Effector memory CD4-positive, alpha-beta T cell (primary cell): Measurements from ENCODE around the gene ATG101.

Experiments
- DNase-seq, 3 donors: peaks; one replicate each; pipeline ENCODE4 v3.0.0-alpha.2; 2020
- H3K27ac ChIP-seq: 2 replicates; pipeline ENCODE4 v1.7.0; 2013; ENCODE audit warnings: mild to moderate bottlenecking, low read length, moderate library complexity; ENCODE audit not compliant: insufficient read depth, poor library complexity, severe bottlenecking
- H3K27me3 ChIP-seq: replicated peaks from 2 replicates; pipeline ENCODE4 v1.7.0; 2013; ENCODE audit warnings: mild to moderate bottlenecking, low read length; ENCODE audit not compliant: insufficient read depth, control insufficient read depth, poor library complexity, severe bottlenecking
- H3K36me3 ChIP-seq: 2 replicates; pipeline ENCODE4 v1.7.0; 2013; ENCODE audit warnings: mild to moderate bottlenecking, low read length, moderate library complexity; ENCODE audit not compliant: control insufficient read depth, insufficient read depth
- H3K4me1 ChIP-seq: 2 replicates; pipeline ENCODE4 v1.7.0; 2013; ENCODE audit warnings: low read length, mild to moderate bottlenecking; ENCODE audit not compliant: control insufficient read depth, insufficient read depth, poor library complexity, severe bottlenecking
- H3K4me3 ChIP-seq: 2 replicates; pipeline ENCODE4 v1.7.0; 2013; ENCODE audit warnings: low read length, low read depth, mild to moderate bottlenecking; ENCODE audit not compliant: insufficient read depth, poor library complexity, severe bottlenecking
- H3K9me3 ChIP-seq: 2 replicates; pipeline ENCODE4 v1.7.0; 2013; ENCODE audit warnings: mild to moderate bottlenecking, low read length, moderate library complexity; ENCODE audit not compliant: control insufficient read depth

Gene ATG101

GRCh38 chr12:52032446-52032803 is 37.4 kb upstream of the ATG101 start:
- Histone ChIP-seq H3K9me3 (no peaks in the 10 kb centered on the region), H3K4me1 (peaks cover 21% of the 10 kb centered on the region), H3K27me3 (no peaks in the 10 kb centered on the region), H3K4me3 (peak overlapping the region; percentile 41), H3K27ac (peak overlapping the region; percentile 73), H3K36me3 (no peaks in the 10 kb centered on the region)
- DNase-seq = no peak

DNA sequence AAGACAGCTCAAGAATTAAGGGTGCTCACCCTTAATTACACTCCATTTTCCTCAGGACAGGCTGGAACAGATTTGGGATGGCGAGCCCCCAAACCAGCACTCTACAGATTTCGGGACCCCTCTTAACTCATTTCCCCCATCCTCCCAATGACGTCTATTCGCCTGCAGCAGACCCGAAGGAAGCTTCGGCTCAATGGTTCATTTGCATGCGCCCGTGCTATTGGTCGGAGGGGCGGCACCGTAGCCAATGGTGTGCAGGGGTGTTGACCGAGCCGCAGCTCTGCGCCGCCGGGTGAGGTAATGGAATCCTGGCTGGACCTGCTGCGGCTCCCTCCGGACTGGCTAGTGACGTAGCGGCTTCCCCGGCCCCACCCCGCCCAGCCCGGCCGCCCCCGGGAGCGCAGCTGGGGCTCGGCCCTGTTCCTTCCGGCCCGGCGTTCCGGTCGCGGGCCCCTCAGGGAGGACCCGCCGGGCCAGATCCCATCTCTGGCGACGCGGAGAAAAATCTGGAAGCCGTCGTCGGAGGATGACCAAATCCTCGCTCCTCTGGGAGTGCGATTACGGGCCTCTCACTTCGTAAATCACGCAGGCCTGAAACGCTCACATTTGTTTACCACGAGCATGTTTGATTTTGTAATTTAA is 36.9 kb upstream of the ATG101 start:
- peak; percentile 87 to 92 (median 88) for DNase-seq
- Histone ChIP-seq H3K4me1 (peaks cover 24% of the 10 kb centered on the region), H3K36me3 (no peaks in the 10 kb centered on the region), H3K27me3 (no peaks in the 10 kb centered on the region), H3K27ac (peak overlapping the region; percentile 73), H3K4me3 (peak overlapping the region; percentile 41), H3K9me3 (no peaks in the 10 kb centered on the region)

GRCh38 chr12:52033446-52034140 is 36.2 kb upstream of the ATG101 start:
- no peaks in the 10 kb centered on the region for H3K27me3 ChIP-seq
- no peaks in the 10 kb centered on the region for H3K9me3 ChIP-seq
- H3K4me3 ChIP-seq = peak overlapping the region; percentile 41
- H3K4me1 ChIP-seq = peaks cover 24% of the 10 kb centered on the region
- H3K36me3 ChIP-seq = no peaks in the 10 kb centered on the region
- peak overlapping the region; percentile 73 for H3K27ac ChIP-seq
- DNase-seq = no peak

GRCh38 chr12:52035190-52035589 is 34.6 kb upstream of the ATG101 start:
- H3K4me1 ChIP-seq = peaks cover 24% of the 10 kb centered on the region
- no peaks in the 10 kb centered on the region for H3K27me3 ChIP-seq
- H3K36me3 ChIP-seq = no peaks in the 10 kb centered on the region

DNA sequence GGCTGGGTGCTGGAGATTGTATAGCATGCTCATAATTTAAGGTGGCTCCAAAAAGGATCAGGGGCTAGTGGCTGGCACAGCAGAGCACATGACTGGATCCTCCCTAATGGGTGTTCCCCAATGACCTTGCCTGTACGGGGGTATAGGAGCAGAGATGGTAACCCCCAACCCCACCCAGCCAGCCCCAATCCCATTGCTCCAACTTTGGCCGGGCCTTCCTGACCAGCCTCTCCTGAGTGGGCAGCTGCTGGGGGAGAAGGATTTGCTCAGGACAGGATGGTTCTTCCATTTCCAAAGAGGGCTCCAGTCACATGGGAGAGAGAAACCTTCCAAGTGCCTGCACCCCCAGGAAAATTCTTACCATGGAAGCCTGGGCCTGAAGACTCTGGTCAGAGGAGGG is 33.9 kb upstream of the ATG101 start:
- Histone ChIP-seq H3K27ac (no peak overlapping the region), H3K27me3 (no peaks in the 10 kb centered on the region), H3K9me3 (no peaks in the 10 kb centered on the region), H3K4me3 (no peak overlapping the region), H3K4me1 (peaks cover 24% of the 10 kb centered on the region), H3K36me3 (no peaks in the 10 kb centered on the region)
- DNase-seq = no peak

More at GRCh38 chr12:52035190-52035589, 34.6 kb upstream of the ATG101 start:
- no peak for DNase-seq
- H3K27ac ChIP-seq = no peak overlapping the region
- no peak overlapping the region for H3K4me3 ChIP-seq
- H3K9me3 ChIP-seq = no peaks in the 10 kb centered on the region

DNA sequence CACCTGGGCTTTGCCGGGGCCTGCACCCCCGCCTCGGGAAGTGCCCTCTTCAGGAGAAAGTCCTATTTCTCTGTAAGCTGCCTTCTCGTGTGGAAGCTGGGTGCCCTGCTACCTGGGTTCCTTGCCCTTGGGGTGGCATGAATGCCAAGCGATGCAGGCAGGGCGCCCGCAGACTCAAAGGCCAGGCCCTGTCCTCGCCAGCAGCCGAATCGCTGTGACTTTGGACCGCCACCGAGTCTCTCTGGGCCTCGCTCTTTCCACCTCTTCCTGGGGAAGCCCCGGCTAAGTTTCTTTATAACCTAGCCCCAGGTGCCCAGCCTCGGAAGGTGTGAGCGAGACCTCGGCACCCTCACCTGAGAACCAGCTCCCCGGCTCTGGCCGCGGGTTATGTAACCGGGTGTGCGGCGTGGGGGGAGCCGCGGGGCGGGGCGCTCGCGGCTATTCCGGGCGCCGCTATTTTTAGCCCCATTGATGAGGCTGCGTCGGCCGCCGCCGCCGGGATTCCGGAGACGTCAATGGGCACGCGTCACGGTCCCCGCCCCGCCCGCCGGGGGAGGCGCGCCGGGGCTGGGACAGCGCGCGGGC is 33.1 kb upstream of the ATG101 start:
- Histone ChIP-seq H3K4me3 (peak overlapping the region; percentile 22), H3K9me3 (no peaks in the 10 kb centered on the region), H3K4me1 (peaks cover 24% of the 10 kb centered on the region), H3K27ac (peak overlapping the region; percentile 54), H3K27me3 (no peaks in the 10 kb centered on the region), H3K36me3 (no peaks in the 10 kb centered on the region)
- peak; percentile 86 to 88 (median 86) for DNase-seq

DNA sequence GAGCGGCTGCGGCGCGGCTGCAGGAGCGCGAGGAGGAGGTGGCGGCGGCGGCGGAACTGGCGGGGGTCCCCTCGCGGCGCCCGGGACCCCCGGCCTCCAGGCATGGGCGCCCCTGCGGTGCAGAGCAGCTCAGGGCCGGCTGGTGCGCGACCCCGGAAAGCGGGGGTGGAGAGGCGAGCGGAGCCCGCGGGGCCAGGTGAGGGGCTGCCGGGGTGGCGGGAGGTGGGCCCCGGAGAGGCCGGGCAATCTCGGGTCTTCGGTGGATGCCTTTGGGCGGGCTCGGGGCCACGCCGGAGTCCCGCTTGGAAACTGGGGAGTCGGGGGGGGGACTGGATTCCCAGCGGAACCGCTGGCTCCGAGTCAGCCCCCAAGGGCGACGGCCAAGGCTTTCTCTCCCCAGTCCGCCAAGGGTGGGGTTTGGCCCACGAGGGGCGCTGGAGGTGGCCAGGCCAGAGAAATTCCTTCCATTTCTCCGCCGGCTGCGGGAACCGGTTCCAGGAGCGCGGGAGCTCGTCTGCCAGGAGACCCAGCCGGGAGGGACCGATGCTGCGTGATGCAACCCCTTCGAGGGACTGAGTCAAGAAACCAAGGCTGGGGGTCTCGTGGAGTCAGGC is 32.4 kb upstream of the ATG101 start:
- Histone ChIP-seq H3K27ac (peak overlapping the region; percentile 3), H3K4me3 (peak overlapping the region; percentile 44), H3K4me1 (peaks cover 30% of the 10 kb centered on the region), H3K9me3 (no peaks in the 10 kb centered on the region), H3K27me3 (no peaks in the 10 kb centered on the region), H3K36me3 (no peaks in the 10 kb centered on the region)
- no peak for DNase-seq

GRCh38 chr12:52038447-52038846 is 31.3 kb upstream of the ATG101 start:
- H3K27me3 ChIP-seq = no peaks in the 10 kb centered on the region
- H3K36me3 ChIP-seq = no peaks in the 10 kb centered on the region
- no peak overlapping the region for H3K27ac ChIP-seq
- H3K4me1 ChIP-seq = peaks cover 26% of the 10 kb centered on the region
- H3K9me3 ChIP-seq = no peaks in the 10 kb centered on the region
- H3K4me3 ChIP-seq = no peak overlapping the region
- DNase-seq = no peak

GRCh38 chr12:52041035-52041434 is 28.7 kb upstream of the ATG101 start:
- no peak for DNase-seq
- H3K4me3 ChIP-seq = no peak overlapping the region
- no peaks in the 10 kb centered on the region for H3K9me3 ChIP-seq
- no peaks in the 10 kb centered on the region for H3K36me3 ChIP-seq
- peaks cover 21% of the 10 kb centered on the region for H3K4me1 ChIP-seq
- H3K27me3 ChIP-seq = no peaks in the 10 kb centered on the region
- no peak overlapping the region for H3K27ac ChIP-seq

GRCh38 chr12:52041695-52042123 is 28.1 kb upstream of the ATG101 start:
- no peak for DNase-seq
- H3K27ac ChIP-seq = no peak overlapping the region

More at GRCh38 chr12:52041695-52042123, 28.1 kb upstream of the ATG101 start:
- H3K4me3 ChIP-seq = no peak overlapping the region
- H3K4me1 ChIP-seq = peaks cover 15% of the 10 kb centered on the region
- no peaks in the 10 kb centered on the region for H3K9me3 ChIP-seq
- H3K27me3 ChIP-seq = no peaks in the 10 kb centered on the region
- H3K36me3 ChIP-seq = no peaks in the 10 kb centered on the region
